ENCODE measurements around the gene AKAP8.

GRCh38 chr19:15412832-15413231, 33.2 kb upstream of the AKAP8 start:
- TF ChIP-seq REST (IDR thresholded peaks at IDR 0.05): no peak
- no peak for TF ChIP-seq CTCF (IDR thresholded peaks at IDR 0.05; ENCODE audit: low read depth, low read length, missing input control)
- no peak for TF ChIP-seq MAX (IDR thresholded peaks at IDR 0.05)
- no peak for TF ChIP-seq YY1 (IDR thresholded peaks at IDR 0.05)
- TF ChIP-seq RAD21 (IDR thresholded peaks at IDR 0.05): no peak
- no peak for TF ChIP-seq FOXA1 (IDR thresholded peaks at IDR 0.05)
- TF ChIP-seq NR2F2 (IDR thresholded peaks at IDR 0.05): no peak
- TF ChIP-seq GABPA (IDR thresholded peaks at IDR 0.05 in 1 of 2, conservative IDR thresholded peaks at IDR 0.05 in 1 of 2): no peak
- no peak for TF ChIP-seq SP1 (IDR thresholded peaks at IDR 0.05)
- TF ChIP-seq TAF1 (conservative IDR thresholded peaks at IDR 0.05): no peak

Data from liver (tissue), 3 donors.